ENCODE data around the gene OR2T34. TPM values are rescaled to one million over a fixed set of nuclear protein-coding genes. Genes with fewer than 3 reads are reported as not detected.
"Not testable (repeated sequence)": the region's sequence is repeated elsewhere in the genome, so short reads cannot be mapped to it uniquely, and the experiment has no call there.

The OR2T34 gene
- polyA plus RNA-seq, 3 donors: not detected

DNA sequence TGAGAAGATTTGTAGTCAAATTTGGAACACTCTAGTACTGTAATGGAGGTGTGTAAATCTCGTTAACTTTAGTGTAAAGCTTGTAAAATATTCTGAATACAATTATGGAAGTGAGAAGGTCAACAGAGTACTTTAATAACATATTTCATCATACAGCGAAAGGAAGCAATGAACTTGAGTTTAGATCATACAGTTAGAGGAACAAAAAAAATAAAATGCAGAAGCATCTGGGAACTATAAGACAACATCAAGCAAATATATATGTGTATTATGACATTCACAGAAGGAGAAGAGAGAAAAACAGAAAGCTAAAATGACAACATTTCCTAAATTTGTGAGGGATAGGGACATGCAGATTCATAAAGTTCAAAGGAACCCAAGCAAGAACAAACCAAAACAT lies 5.5 kb downstream of the OR2T34 start:
- not testable (repeated sequence) for DNase-seq (ENCODE audit: extremely low read depth in 1 of 11, low read depth in 9 of 11, low spot score in 4 of 11)

DNA sequence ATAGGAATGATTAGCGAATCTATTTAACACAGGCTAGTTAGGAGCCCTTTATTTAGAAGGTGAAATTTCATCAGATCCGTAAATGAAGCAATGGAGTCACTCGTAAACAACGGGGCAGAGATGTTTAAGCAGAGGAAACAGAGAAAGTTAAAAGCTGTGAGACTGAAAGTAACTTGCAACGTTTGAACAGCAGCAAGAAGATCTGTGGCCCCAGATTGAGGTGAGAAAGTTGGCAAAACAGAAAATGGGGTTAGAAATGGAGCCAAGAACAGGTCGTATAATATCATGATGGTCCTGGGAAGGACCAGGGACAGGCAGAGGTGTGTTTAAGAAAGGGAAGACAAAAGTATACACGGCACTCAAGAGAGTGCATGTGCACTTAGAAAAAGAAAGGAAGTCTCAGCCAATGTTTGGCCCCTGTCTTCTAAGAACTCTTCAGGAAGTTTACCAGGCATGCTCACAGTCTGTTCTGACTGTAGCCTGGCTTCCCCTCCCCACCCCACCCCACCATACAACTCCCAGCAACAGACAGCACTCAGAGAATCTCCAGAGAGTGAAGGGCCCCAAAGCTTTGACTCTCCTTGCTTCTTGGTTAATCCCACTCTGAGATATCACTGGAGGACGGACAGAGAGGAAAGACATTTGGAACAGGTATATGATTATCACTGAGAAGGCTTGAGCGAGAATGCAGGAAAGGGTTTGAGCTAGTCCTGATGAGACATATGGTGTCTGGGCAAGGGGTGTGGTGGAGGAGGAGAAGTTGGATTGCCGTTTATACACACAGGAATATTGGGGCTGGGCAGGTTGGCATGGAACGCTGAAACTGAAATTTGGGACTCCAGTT lies 8.8 kb downstream of the OR2T34 start:
- not testable (repeated sequence) for DNase-seq (ENCODE audit: extremely low read depth in 1 of 11, low read depth in 9 of 11, low spot score in 4 of 11)

DNA sequence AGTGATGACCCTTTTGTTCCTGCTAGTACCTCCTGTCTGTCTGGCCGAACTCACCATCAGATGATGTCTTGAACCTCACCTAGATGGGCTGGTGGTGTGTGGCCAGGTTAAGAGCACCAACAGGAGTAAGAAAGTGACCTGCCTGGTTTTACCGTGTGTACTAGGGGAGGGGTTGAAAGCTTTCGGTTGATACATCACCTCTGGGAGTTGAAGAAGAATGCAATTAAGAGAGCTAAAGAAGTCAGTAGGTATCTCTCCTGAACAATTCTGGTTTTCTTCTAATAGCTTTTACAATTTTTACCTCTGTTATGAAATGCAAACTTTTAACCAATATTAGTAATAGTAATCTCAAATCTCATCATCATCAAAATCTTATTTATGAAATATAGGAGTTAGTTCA lies 11.9 kb downstream of the OR2T34 start, which contains the start of gene OR2T29:
OR2T29 (minus strand) TSS at position 101 of the 400 bp plus-strand sequence. CDS start 3,281 bp downstream, outside the sequence.
- not testable (repeated sequence) for DNase-seq (ENCODE audit: extremely low read depth in 1 of 11, low read depth in 9 of 11, low spot score in 4 of 11)

DNA sequence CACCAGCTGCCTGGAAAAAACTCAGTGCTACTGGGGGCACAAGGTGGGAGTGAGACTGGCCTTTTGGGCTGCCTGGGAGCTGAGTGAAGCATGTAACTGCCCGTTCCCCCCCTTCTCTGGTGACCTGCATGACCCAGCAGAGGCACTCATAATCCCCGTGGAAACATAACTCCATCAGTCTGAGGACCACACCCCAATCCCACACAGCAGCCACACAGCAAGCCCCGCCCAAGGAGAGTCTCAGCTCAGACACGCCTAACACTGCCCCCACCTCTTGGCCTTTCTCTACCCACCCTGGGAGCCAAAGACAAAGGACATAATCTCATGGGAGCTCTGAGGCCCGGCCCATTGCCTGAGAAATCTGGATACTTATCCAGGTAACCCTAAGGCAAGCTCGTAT lies 23.5 kb downstream of the OR2T34 start:
- not testable (repeated sequence) for DNase-seq (ENCODE audit: extremely low read depth in 1 of 11, low read depth in 9 of 11, low spot score in 4 of 11)

DNA sequence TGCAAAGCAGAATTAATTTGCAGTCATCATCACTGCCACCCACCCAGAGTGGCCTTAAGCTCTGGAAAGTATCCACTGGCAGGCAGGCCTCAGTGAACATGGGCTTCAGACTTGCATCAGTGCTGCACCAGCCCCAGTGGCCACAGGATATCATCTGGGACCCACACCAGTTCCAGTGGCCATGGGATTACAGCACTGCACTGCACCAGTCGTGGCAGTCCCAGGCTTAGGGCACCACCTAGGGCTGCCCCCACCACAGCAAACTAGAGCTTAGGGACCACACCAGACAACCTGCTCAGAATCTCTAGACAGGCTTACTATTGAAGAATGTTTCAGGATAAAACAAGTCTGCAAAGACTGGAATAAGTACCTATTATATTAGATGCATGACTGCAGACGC lies 27.2 kb downstream of the OR2T34 start:
- not testable (repeated sequence) for DNase-seq (ENCODE audit: extremely low read depth in 1 of 11, low read depth in 9 of 11, low spot score in 4 of 11)

DNA sequence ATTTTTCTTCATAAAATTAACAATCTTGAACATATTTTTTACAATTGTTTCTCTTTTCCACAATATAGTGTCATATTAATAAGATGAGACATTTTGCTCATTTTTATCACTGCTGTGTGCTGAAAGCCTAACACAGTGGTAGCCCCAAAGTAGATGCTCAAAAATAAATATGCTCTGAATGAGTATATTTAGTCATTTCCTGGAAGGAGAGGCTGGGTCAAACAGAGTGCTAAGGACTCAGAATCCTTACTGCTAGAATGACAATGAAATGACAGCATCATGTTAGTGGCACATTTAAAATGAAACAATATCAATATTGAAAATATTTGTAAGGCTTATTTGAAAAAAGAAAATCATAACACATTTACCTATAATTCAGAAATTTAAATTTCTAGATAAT lies 37.1 kb downstream of the OR2T34 start:
- not testable (repeated sequence) for DNase-seq (ENCODE audit: extremely low read depth in 1 of 11, low read depth in 9 of 11, low spot score in 4 of 11)

Other genes starting within 250 kb of the OR2T34 start
- not detected for gene OR14C36, start 226.0 kb downstream of the OR2T34 start, polyA plus RNA-seq (ENCODE audit: insufficient read length in 3 of 3)
- not detected for gene OR2T4, start 213.1 kb downstream of the OR2T34 start, polyA plus RNA-seq (ENCODE audit: insufficient read length in 3 of 3)
- gene OR2T6, start 199.0 kb downstream of the OR2T34 start, polyA plus RNA-seq (ENCODE audit: insufficient read length in 3 of 3): under 1 TPM in 1 of 3 donors, not detected in 2; 0.06 TPM
- not detected for gene OR2T1, start 171.7 kb downstream of the OR2T34 start, polyA plus RNA-seq (ENCODE audit: insufficient read length in 3 of 3)
- gene OR2T2, start 129.1 kb downstream of the OR2T34 start, polyA plus RNA-seq (ENCODE audit: insufficient read length in 3 of 3): under 1 TPM in 1 of 3 donors, not detected in 2; 0.06 TPM
- not detected for gene OR2T3, start 101.4 kb downstream of the OR2T34 start, polyA plus RNA-seq (ENCODE audit: insufficient read length in 3 of 3)
- under 1 TPM in 1 of 3 donors, not detected in 2; 0.12 TPM for gene OR2T5, start 86.2 kb downstream of the OR2T34 start, polyA plus RNA-seq (ENCODE audit: insufficient read length in 3 of 3)
- gene OR2G6, start 66.7 kb downstream of the OR2T34 start, polyA plus RNA-seq (ENCODE audit: insufficient read length in 3 of 3): under 1 TPM in 1 of 3 donors, not detected in 2; 0.11 TPM
- gene OR2T29, start 12.0 kb downstream of the OR2T34 start, polyA plus RNA-seq (ENCODE audit: insufficient read length in 3 of 3): not detected
- gene OR2T10, start 22.9 kb upstream of the OR2T34 start, polyA plus RNA-seq (ENCODE audit: insufficient read length in 3 of 3): under 1 TPM in 1 of 3 donors, not detected in 2; 0.33 TPM
- gene OR2T11, start 60.3 kb upstream of the OR2T34 start, polyA plus RNA-seq (ENCODE audit: insufficient read length in 3 of 3): not detected
- not detected for gene OR2T35, start 70.5 kb upstream of the OR2T34 start, polyA plus RNA-seq (ENCODE audit: insufficient read length in 3 of 3)
- not detected for gene OR2T27, start 80.8 kb upstream of the OR2T34 start, polyA plus RNA-seq (ENCODE audit: insufficient read length in 3 of 3)
- not detected for gene OR14I1, start 128.0 kb upstream of the OR2T34 start, polyA plus RNA-seq (ENCODE audit: insufficient read length in 3 of 3)
- under 1 TPM in 1 of 3 donors, not detected in 2; 0.17 TPM for gene LYPD8, start 181.0 kb upstream of the OR2T34 start, polyA plus RNA-seq (ENCODE audit: insufficient read length in 3 of 3)